H54 (cell line): Measurements from ENCODE around the gene CNP.
"Not testable (repeated sequence)": the region's sequence is repeated elsewhere in the genome, so short reads cannot be mapped to it uniquely, and the experiment has no call there.

Experiments used
- DNase-seq: peaks from one replicate; pipeline ENCODE4 v3.0.0; 2011; ENCODE audit warnings: low spot score, mixed read lengths; ENCODE audit not compliant: insufficient read length
- FAIRE-seq: peaks from 3 replicates; lab custom pipeline; 2011; peaks lifted over from hg19 to GRCh38; lab: Jason Lieb, UNC
- POLR2A ChIP-seq: IDR thresholded peaks from 2 replicates; pipeline ENCODE4 v1.6.1; 2011; ENCODE audit warnings: low read depth, mild to moderate bottlenecking, low read length

Gene CNP

GRCh38 chr17:41966463-41967140 is at the start of gene CNP:
TSS of gene CNP (plus strand) at chr17:41966795. CDS start at chr17:41966885, 90 bp downstream.
- TF ChIP-seq POLR2A, result peak; percentile 93
- no peak for FAIRE-seq
- peak; percentile 91 for DNase-seq

- no peak for DNase-seq
- FAIRE-seq, result no peak
- no peak for TF ChIP-seq POLR2A
Observed at GRCh38 chr17:41917192-41917591, 49.4 kb upstream of the CNP start.

DNA sequence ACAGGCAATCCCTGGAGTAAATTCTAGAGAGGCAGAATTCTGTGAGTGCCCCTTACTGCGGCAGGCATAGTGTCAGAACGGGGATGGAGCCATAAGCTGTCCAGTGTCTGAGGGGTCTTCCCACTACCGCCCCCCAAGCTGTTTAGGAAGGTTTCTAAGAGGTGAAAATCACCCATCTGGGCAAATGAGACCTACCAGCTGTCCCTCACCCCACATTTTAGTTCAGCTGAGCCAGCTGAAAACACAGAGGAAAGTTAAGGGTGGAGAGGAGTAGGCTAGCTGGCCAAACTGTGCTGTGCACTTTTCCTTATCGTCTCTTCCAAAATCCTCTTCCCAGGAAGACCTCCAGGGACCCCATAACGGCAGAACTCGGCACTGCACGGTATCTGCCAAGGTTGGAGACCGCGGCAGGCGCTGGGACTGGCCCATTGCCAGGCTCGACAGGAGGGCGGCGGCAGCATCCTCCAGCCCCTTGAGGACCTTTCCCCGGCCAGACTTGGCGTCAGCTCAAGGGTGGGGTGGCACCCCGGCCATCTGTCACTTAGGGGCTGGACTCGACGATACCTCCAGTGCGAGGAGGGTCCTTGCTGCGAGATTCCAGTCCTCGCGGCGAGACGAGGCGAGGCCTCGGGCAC is 48.8 kb upstream of the CNP start:
- no peak for FAIRE-seq
- DNase-seq, result no peak

GRCh38 chr17:41918314-41919164 is 48.1 kb upstream of the CNP start, which contains the start of gene ACLY:
TSS of gene ACLY (minus strand) at chr17:41918951. CDS start at chr17:41913873, 5,078 bp downstream.
- FAIRE-seq (no peak), DNase-seq (peak; percentile 96)
- TF ChIP-seq POLR2A, result peak; percentile 97

More for the DNA sequence above, 48.8 kb upstream of the CNP start:
- TF ChIP-seq POLR2A, result peak; percentile 26; the same call in 1 of the 2 replicates

- TF ChIP-seq POLR2A, result no peak
- peak; percentile 43 for DNase-seq
- no peak for FAIRE-seq
Observed at GRCh38 chr17:41919165-41919817, 47.3 kb upstream of the CNP start.

GRCh38 chr17:41919840-41920579 is 46.6 kb upstream of the CNP start:
- FAIRE-seq, result no peak
- TF ChIP-seq POLR2A, result no peak
- no peak for DNase-seq

GRCh38 chr17:41920580-41920955 is 46.0 kb upstream of the CNP start:
- TF ChIP-seq POLR2A, result no peak
- DNase-seq, result no peak
- no peak for FAIRE-seq

- FAIRE-seq (no peak), DNase-seq (no peak)
- TF ChIP-seq POLR2A, result no peak
Observed at GRCh38 chr17:41925991-41926590, 40.5 kb upstream of the CNP start.

DNA sequence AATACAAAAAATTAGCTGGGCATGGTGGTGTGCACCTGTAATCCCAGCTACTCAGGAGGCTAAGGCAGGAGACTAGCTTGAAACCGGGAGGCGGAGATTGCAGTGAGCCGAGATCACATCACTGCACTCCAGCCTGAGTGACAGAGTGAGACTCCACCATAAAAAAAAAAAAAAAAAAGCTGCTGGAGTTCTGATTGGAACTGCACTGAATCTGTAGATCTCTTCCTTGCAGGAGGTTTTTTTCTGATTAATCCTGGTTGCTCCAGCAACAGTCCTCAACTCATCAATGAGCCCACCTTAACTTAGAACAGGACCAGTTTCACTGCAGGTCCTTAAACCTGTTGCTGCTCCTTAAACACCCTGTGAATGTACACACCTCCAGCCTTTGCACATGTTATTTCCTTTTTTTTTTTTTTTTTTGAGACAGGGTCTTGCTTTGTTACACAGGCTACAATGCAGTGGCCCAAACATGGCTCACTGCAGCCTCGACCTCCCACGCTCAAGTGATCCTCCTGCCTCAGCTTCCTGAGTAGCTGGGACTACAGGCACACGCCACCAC is 37.8 kb upstream of the CNP start:
- DNase-seq, result no peak

DNA sequence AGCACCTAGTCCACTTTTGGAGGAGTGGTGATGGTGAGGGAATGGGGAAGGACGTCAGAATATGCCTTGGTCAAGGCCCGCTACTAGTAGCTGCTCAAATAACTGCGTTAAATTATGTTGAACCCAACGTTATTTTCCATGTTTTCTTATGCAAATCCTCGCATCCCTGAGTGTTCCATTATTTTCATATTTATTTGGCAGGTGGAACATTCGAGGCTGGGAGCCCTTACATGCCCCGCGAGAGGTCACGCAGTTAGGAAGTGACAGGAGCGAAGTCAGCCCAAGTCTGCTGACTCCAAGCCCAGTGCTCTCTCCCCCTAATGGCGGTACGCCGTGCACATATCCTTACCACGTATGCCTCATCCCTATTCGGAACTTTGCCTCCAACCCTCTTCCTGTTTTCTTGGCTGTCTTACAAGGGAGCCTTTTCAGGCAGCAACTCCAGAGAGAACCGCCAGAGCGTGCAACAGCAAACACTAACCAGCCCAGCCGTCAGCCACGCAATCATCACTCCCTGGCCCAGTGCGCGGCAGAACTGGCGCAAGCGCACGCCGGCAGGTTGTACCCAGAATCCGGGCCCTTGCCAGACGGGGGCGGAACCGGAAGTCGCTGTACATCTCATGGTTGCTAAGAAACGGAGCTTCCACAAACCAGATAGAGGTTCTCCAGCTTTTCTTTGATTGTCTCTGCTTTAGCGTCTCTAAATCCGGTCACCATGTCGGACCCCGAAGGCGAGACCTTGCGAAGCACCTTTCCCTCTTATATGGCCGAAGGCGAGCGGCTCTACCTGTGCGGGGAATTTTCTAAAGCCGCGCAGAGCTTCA is 36.4 kb upstream of the CNP start, which contains the start of gene ODAD4:
ODAD4 (plus strand) TSS at position 609 of the 824 bp plus-strand sequence; CDS start at position 716, 107 bp downstream.
- DNase-seq (peak; percentile 97), FAIRE-seq (peak; percentile 61)
- peak; percentile 93 for TF ChIP-seq POLR2A

More for the DNA sequence above, 37.8 kb upstream of the CNP start:
- TF ChIP-seq POLR2A, result no peak
- FAIRE-seq, result no peak

DNA sequence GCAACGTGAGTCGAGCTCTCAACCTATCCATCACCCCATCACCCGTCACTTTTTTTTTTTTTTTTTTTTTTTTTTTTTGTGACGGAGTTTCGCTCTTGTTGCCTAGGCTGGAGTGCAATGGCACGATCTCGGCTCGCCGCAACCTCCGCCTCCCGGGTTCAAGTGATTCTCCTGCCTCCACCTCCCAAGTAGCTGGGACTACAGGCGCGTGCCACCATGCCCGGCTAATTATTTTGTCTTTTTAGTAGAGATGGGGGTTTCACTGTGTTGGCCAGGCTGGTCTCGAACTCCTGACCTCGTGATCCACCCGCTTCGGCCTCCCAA is 35.8 kb upstream of the CNP start:
- DNase-seq, FAIRE-seq: not testable (repeated sequence)

GRCh38 chr17:41931715-41932114 is 34.9 kb upstream of the CNP start:
- DNase-seq, FAIRE-seq: not testable (repeated sequence)
